Dedifferentiated amniotic fluid mesenchymal stem cell (primary cell): ENCODE measurements around the gene ATP2C1.

Experiments
- DNase-seq: peaks from one replicate; pipeline ENCODE4 v3.0.0-alpha.2; 2016; ENCODE audit errors: extremely low spot score

The ATP2C1 gene

GRCh38 chr3:130894130-130894985 is 474 bp downstream of the ATP2C1 start:
- no peak for DNase-seq

GRCh38 chr3:130894986-130895280 is 1.0 kb downstream of the ATP2C1 start:
- DNase-seq, result no peak

- DNase-seq, result no peak
Observed at GRCh38 chr3:130895690-130896488, 2.0 kb downstream of the ATP2C1 start.

- DNase-seq, result no peak
Observed at GRCh38 chr3:130897316-130897715, 3.4 kb downstream of the ATP2C1 start.

- no peak for DNase-seq
Observed at GRCh38 chr3:130900959-130901358, 7.1 kb downstream of the ATP2C1 start.

GRCh38 chr3:130901463-130902204 is 7.8 kb downstream of the ATP2C1 start:
- DNase-seq, result no peak

- DNase-seq, result no peak
Observed at GRCh38 chr3:130903412-130903908, 9.6 kb downstream of the ATP2C1 start.

- no peak for DNase-seq
Observed at GRCh38 chr3:130904491-130904890, 10.6 kb downstream of the ATP2C1 start.

- peak; percentile 19 for DNase-seq
Observed at GRCh38 chr3:130905551-130905950, 11.7 kb downstream of the ATP2C1 start.

GRCh38 chr3:130906374-130906995 is 12.6 kb downstream of the ATP2C1 start:
- DNase-seq, result no peak

- no peak for DNase-seq
Observed at GRCh38 chr3:130907500-130907899, 13.6 kb downstream of the ATP2C1 start.

- DNase-seq, result no peak
Observed at GRCh38 chr3:130907966-130908365, 14.1 kb downstream of the ATP2C1 start.

GRCh38 chr3:130915567-130916292 is 21.8 kb downstream of the ATP2C1 start:
- no peak for DNase-seq

- no peak for DNase-seq
Observed at GRCh38 chr3:130916507-130917167, 22.8 kb downstream of the ATP2C1 start.

- DNase-seq, result no peak
Observed at GRCh38 chr3:130918328-130918727, 24.4 kb downstream of the ATP2C1 start.

GRCh38 chr3:130925628-130926027 is 31.7 kb downstream of the ATP2C1 start:
- no peak for DNase-seq

GRCh38 chr3:130926504-130926903 is 32.6 kb downstream of the ATP2C1 start:
- no peak for DNase-seq

- DNase-seq, result no peak
Observed at GRCh38 chr3:130929804-130930203, 35.9 kb downstream of the ATP2C1 start.

GRCh38 chr3:130932979-130933378 is 39.1 kb downstream of the ATP2C1 start:
- DNase-seq, result no peak

GRCh38 chr3:130933801-130934345 is 40.0 kb downstream of the ATP2C1 start:
- DNase-seq, result peak; percentile 22
